H9 (cell line): ENCODE results near the gene CTDSPL. TPM values are rescaled to one million over a fixed set of nuclear protein-coding genes. Genes with fewer than 3 reads are reported as not detected.

ENCODE experiments used
- DNase-seq: peaks from one replicate; pipeline ENCODE4 v3.0.0-alpha.2; 2017
- H2AFZ ChIP-seq: one replicate; pipeline ENCODE4 v1.6.1; 2013; ENCODE audit warnings: mild to moderate bottlenecking, low read length, control low read depth, moderate library complexity
- H2AK5ac ChIP-seq: 2 replicates; pipeline ENCODE4 v1.6.1; 2013; ENCODE audit warnings: low read length, control low read depth, mixed read lengths; ENCODE audit not compliant: insufficient read length
- H2BK120ac ChIP-seq: one replicate; pipeline ENCODE4 v1.6.1; 2013; ENCODE audit warnings: low read depth, mild to moderate bottlenecking, low read length, control low read depth, inconsistent platforms; ENCODE audit not compliant: poor library complexity, severe bottlenecking
- H2BK12ac ChIP-seq: 2 replicates; pipeline ENCODE4 v1.6.1; 2013; ENCODE audit warnings: low read length, control low read depth, mixed read lengths, low read depth; ENCODE audit not compliant: insufficient read length
- H2BK15ac ChIP-seq: 2 replicates; pipeline ENCODE4 v1.6.1; 2013; ENCODE audit warnings: low read depth, low read length, control low read depth
- H2BK20ac ChIP-seq: one replicate; pipeline ENCODE4 v1.6.1; 2013; ENCODE audit warnings: low read depth, mild to moderate bottlenecking, low read length, control low read depth, inconsistent platforms; ENCODE audit not compliant: poor library complexity, severe bottlenecking
- H2BK5ac ChIP-seq: 2 replicates; pipeline ENCODE4 v1.6.1; 2013; ENCODE audit warnings: low read length, control low read depth, mixed read lengths; ENCODE audit not compliant: insufficient read length
- H3K14ac ChIP-seq: 2 replicates; pipeline ENCODE4 v1.6.1; 2013; ENCODE audit warnings: low read length, control low read depth; ENCODE audit not compliant: insufficient read depth
- H3K18ac ChIP-seq: 2 replicates; pipeline ENCODE4 v1.6.1; 2013; ENCODE audit warnings: low read depth, mild to moderate bottlenecking, mixed read lengths, low read length, control low read depth; ENCODE audit not compliant: insufficient read length
- H3K23ac ChIP-seq: 2 replicates; pipeline ENCODE4 v1.6.1; 2013; ENCODE audit warnings: low read length, control low read depth, mixed read lengths, low read depth; ENCODE audit not compliant: insufficient read length
- H3K23me2 ChIP-seq: 2 replicates; pipeline ENCODE4 v1.6.1; 2013; ENCODE audit warnings: low read depth, mild to moderate bottlenecking, mixed read lengths, low read length, control low read depth; ENCODE audit not compliant: insufficient read length, poor library complexity, severe bottlenecking
- H3K27ac ChIP-seq: 2 replicates; pipeline ENCODE4 v1.5.1; 2013; ENCODE audit warnings: low read length, control low read depth, mixed read lengths, low read depth; ENCODE audit not compliant: insufficient read length
- H3K27me3 ChIP-seq: 2 replicates; pipeline ENCODE4 v1.6.1; 2013; ENCODE audit warnings: low read length, control low read depth, inconsistent platforms; ENCODE audit not compliant: insufficient read depth
- H3K4ac ChIP-seq: 2 replicates; pipeline ENCODE4 v1.6.1; 2013; ENCODE audit warnings: low read depth, mild to moderate bottlenecking, control low read depth, inconsistent platforms, low read length, moderate library complexity
- H3K4me1 ChIP-seq: 2 replicates; pipeline ENCODE4 v1.6.1; 2013; ENCODE audit warnings: low read length, control low read depth, inconsistent platforms; ENCODE audit not compliant: insufficient read depth
- H3K4me2 ChIP-seq: 2 replicates; pipeline ENCODE4 v1.6.1; 2013; ENCODE audit warnings: low read length, control low read depth, mixed read lengths; ENCODE audit not compliant: insufficient read length, insufficient read depth
- H3K56ac ChIP-seq: 2 replicates; pipeline ENCODE4 v1.6.1; 2013; ENCODE audit warnings: low read depth, mild to moderate bottlenecking, mixed read lengths, low read length, control low read depth; ENCODE audit not compliant: insufficient read length
- H3K79me1 ChIP-seq: 2 replicates; pipeline ENCODE4 v1.6.1; 2013; ENCODE audit warnings: low read depth, mild to moderate bottlenecking, moderate library complexity, low read length, control low read depth, inconsistent platforms; ENCODE audit not compliant: insufficient read depth, poor library complexity, severe bottlenecking
- H3K79me2 ChIP-seq: 2 replicates; pipeline ENCODE4 v1.6.1; 2013; ENCODE audit warnings: low read length, control low read depth, inconsistent platforms; ENCODE audit not compliant: insufficient read depth
- H3K9ac ChIP-seq: 2 replicates; pipeline ENCODE4 v1.6.1; 2013; ENCODE audit warnings: low read length, control low read depth, mixed read lengths; ENCODE audit not compliant: insufficient read length; ENCODE audit errors: extremely low read depth
- H3K9me3 ChIP-seq: one replicate; pipeline ENCODE4 v1.6.1; 2013; ENCODE audit warnings: low read depth, low read length, inconsistent platforms; ENCODE audit not compliant: control insufficient read depth
- H3T11ph ChIP-seq: one replicate; pipeline ENCODE4 v1.6.1; 2013; ENCODE audit warnings: mild to moderate bottlenecking, low read length, control low read depth, inconsistent platforms
- H4K20me1 ChIP-seq: one replicate; pipeline ENCODE4 v1.6.1; 2013; ENCODE audit not compliant: control insufficient read depth, insufficient read length, insufficient read depth
- H4K5ac ChIP-seq: 2 replicates; pipeline ENCODE4 v1.6.1; 2013; ENCODE audit warnings: low read depth, mild to moderate bottlenecking, mixed read lengths, low read length, control low read depth; ENCODE audit not compliant: insufficient read length
- H4K8ac ChIP-seq: replicated peaks from 2 replicates; pipeline ENCODE4 v1.6.1; 2013; ENCODE audit warnings: low read length, control low read depth, mixed read lengths, low read depth; ENCODE audit not compliant: insufficient read length
- H4K91ac ChIP-seq: 2 replicates; pipeline ENCODE4 v1.6.1; 2013; ENCODE audit warnings: low read depth, mild to moderate bottlenecking, moderate library complexity, mixed read lengths, low read length, control low read depth; ENCODE audit not compliant: insufficient read length
- H3K27ac Mint-ChIP-seq, 3 experiments: 2 replicates in 2 of 3; 3 replicates in 1 of 3; pipeline ENCODE4 v1.8.0; 2020 to 2021; ENCODE audit warnings: mixed read lengths in 3 of 3, mild to moderate bottlenecking in 1 of 3, moderate library complexity in 1 of 3
- H3K27me3 Mint-ChIP-seq: 2 replicates; pipeline ENCODE4 v1.8.0; 2021; ENCODE audit warnings: low read depth, mild to moderate bottlenecking, moderate library complexity, mixed read lengths
- H3K36me3 Mint-ChIP-seq, 3 experiments: 2 replicates in 2 of 3; 3 replicates in 1 of 3; pipeline ENCODE4 v1.8.0; 2020 to 2021; ENCODE audit warnings: low read depth in 3 of 3, mixed read lengths in 3 of 3; ENCODE audit not compliant: insufficient read depth in 1 of 3
- H3K4me1 Mint-ChIP-seq, 2 experiments: 2 replicates each; pipeline ENCODE4 v1.8.0; 2020; ENCODE audit warnings: mixed read lengths in 2 of 2
- H3K4me3 Mint-ChIP-seq, 2 experiments: 2 replicates in 1 of 2; 3 replicates in 1 of 2; pipeline ENCODE4 v1.8.0; 2020 to 2021; ENCODE audit warnings: mild to moderate bottlenecking in 2 of 2, mixed read lengths in 2 of 2, moderate library complexity in 1 of 2
- H3K9me3 Mint-ChIP-seq, 2 experiments: 2 replicates in 1 of 2; 3 replicates in 1 of 2; pipeline ENCODE4 v1.8.0; 2020; ENCODE audit warnings: mild to moderate bottlenecking in 2 of 2, mixed read lengths in 2 of 2, moderate library complexity in 1 of 2
- CTCF ChIP-seq: fragments of 200-600 bp; sonication (generic); conservative IDR thresholded peaks from 3 replicates; pipeline ENCODE4 v1.8.0; 2021; ENCODE audit warnings: antibody characterized with exemption, mild to moderate bottlenecking
- WGBS: extraction: QIAGEN DNeasy Blood & Tissue Kit; methylation state at CpG from one replicate; pipeline ENCODE4 v1.1.7; 2013; ENCODE audit warnings: missing lambda C conversion rate, low lambda C conversion rate, mixed read lengths; ENCODE audit not compliant: insufficient read length; ENCODE audit errors: extremely low coverage; 5-methylcytosine and 5-hydroxymethylcytosine counted together
- total RNA-seq: library from RNA; stranded (reverse); gene quantifications from 2 replicates; pipeline ENCODE4 v1.2.1, GENCODE V29; 2021

The CTDSPL gene
- total RNA-seq, 1 experiment from 2014 or later: 20.8 TPM

- no peaks in the 10 kb centered on the region for H3K27me3 Mint-ChIP-seq
- Histone ChIP-seq H4K91ac (no peak overlapping the region), H2BK120ac (no peak overlapping the region), H3K27me3 (no peaks in the 10 kb centered on the region), H4K5ac (no peak overlapping the region), H3K79me1 (no peaks in the 10 kb centered on the region), H3K27ac (no peak overlapping the region), H3K56ac (no peak overlapping the region), H2BK15ac (no peak overlapping the region), H3K9me3 (no peaks in the 10 kb centered on the region), H3K14ac (no peak overlapping the region), H3K4me1 (no peaks in the 10 kb centered on the region), H3K79me2 (no peaks in the 10 kb centered on the region), H4K20me1 (no peaks in the 10 kb centered on the region), H3K4me2 (no peak overlapping the region), H3T11ph (no peak overlapping the region), H2BK20ac (no peak overlapping the region), H2AK5ac (no peak overlapping the region), H4K8ac (no peak overlapping the region), H2BK5ac (no peak overlapping the region), H2AFZ (no peak overlapping the region), H3K9ac (no peak overlapping the region), H3K18ac (no peak overlapping the region), H2BK12ac (no peak overlapping the region), H3K23me2 (no peaks in the 10 kb centered on the region), H3K4ac (no peak overlapping the region), H3K23ac (no peak overlapping the region)
- no CpG with 5 or more reads among the region's 3 CpGs for WGBS
- DNase-seq: no peak
- H3K27ac Mint-ChIP-seq: peak overlapping the region in 1 of 3 experiments; percentile 57; a peak in 1 of 7 replicates
- H3K36me3 Mint-ChIP-seq: peaks cover 5 to 39% (median 19%) of the 10 kb centered on the region in 3 experiments; a peak in 6 of 7 replicates
- H3K4me3 Mint-ChIP-seq: no peak overlapping the region
- TF ChIP-seq CTCF: no peak
- no peaks in the 10 kb centered on the region for H3K4me1 Mint-ChIP-seq
- H3K9me3 Mint-ChIP-seq: no peaks in the 10 kb centered on the region
These were observed 153.8 kb downstream of the CTDSPL start for GRCh38 chr3:38015485-38015884.
